ENCODE results near the gene ADCY7.
A peak's percentile ranks its signal among the peaks of the same experiment; 100 is the strongest.

The ADCY7 gene

GRCh38 chr16:50281391-50282009, 15.1 kb downstream of the ADCY7 start:
- Histone ChIP-seq H3K4me3 (ENCODE audit: low read length) (no peak overlapping the region), H3K9me3 (ENCODE audit: control insufficient read depth, low read length) (no peaks in the 10 kb centered on the region), H3K36me3 (ENCODE audit: control insufficient read depth, insufficient read depth, low read length) (no peaks in the 10 kb centered on the region), H3K9ac (ENCODE audit: low read length) (no peak overlapping the region), H3K4me1 (ENCODE audit: control insufficient read depth, insufficient read depth, low read length) (peaks cover 26% of the 10 kb centered on the region), H3K27me3 (ENCODE audit: control insufficient read depth, insufficient read depth, low read length) (no peaks in the 10 kb centered on the region)

GRCh38 chr16:50282010-50282538, 15.7 kb downstream of the ADCY7 start:
- H3K9ac ChIP-seq (ENCODE audit: low read length), result no peak overlapping the region
- no peaks in the 10 kb centered on the region for H3K27me3 ChIP-seq (ENCODE audit: control insufficient read depth, insufficient read depth, low read length)
- H3K9me3 ChIP-seq (ENCODE audit: control insufficient read depth, low read length), result no peaks in the 10 kb centered on the region
- peaks cover 26% of the 10 kb centered on the region for H3K4me1 ChIP-seq (ENCODE audit: control insufficient read depth, insufficient read depth, low read length)
- no peak overlapping the region for H3K4me3 ChIP-seq (ENCODE audit: low read length)
- H3K36me3 ChIP-seq (ENCODE audit: control insufficient read depth, insufficient read depth, low read length), result no peaks in the 10 kb centered on the region

DNA sequence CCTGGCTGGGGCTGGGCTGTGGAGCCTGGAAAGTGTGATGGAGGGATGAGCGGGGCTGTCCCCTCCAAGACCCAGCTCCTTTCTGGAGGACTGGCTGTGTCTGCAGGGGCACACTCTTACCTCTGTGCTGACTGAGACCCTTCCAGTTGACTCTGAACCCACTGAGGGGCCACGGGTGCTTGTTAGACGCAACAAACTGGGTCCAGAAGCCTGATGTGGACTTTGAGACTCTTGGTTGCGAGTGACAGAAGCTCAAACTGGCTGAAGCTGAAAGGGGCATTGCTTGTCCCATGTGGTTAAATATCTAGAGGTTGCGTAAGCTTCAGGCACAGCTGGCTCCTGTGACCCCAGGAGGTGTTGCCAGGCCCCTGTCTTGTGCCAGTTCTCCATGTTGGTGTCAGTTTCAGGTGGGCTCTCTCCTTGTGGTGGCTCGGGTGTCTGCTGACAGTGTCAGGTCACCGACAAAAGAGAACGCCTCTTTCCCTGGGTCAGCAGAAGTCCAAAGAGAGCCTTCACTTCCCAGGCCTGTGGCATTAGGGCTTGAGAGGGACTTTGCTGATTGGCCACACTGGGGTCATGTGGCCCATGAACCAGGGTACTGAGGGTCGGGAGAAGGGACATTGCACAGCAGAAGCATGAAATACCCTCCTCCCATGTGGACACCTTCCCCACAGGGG, 16.7 kb downstream of the ADCY7 start:
- Histone ChIP-seq H3K27me3 (ENCODE audit: control insufficient read depth, insufficient read depth, low read length) (no peaks in the 10 kb centered on the region), H3K36me3 (ENCODE audit: control insufficient read depth, insufficient read depth, low read length) (no peaks in the 10 kb centered on the region), H3K4me3 (ENCODE audit: low read length) (no peak overlapping the region), H3K9ac (ENCODE audit: low read length) (no peak overlapping the region), H3K4me1 (ENCODE audit: control insufficient read depth, insufficient read depth, low read length) (peaks cover 26% of the 10 kb centered on the region), H3K9me3 (ENCODE audit: control insufficient read depth, low read length) (no peaks in the 10 kb centered on the region)

- Histone ChIP-seq H3K9ac (ENCODE audit: low read length) (peak overlapping the region; percentile 18), H3K36me3 (ENCODE audit: control insufficient read depth, insufficient read depth, low read length) (no peaks in the 10 kb centered on the region), H3K27me3 (ENCODE audit: control insufficient read depth, insufficient read depth, low read length) (no peaks in the 10 kb centered on the region), H3K4me3 (ENCODE audit: low read length) (no peak overlapping the region), H3K4me1 (ENCODE audit: control insufficient read depth, insufficient read depth, low read length) (peaks cover 21% of the 10 kb centered on the region), H3K9me3 (ENCODE audit: control insufficient read depth, low read length) (no peaks in the 10 kb centered on the region)
Observed at GRCh38 chr16:50284131-50284911, 18.0 kb downstream of the ADCY7 start.

- H3K36me3 ChIP-seq (ENCODE audit: control insufficient read depth, insufficient read depth, low read length), result no peaks in the 10 kb centered on the region
- H3K9ac ChIP-seq (ENCODE audit: low read length), result no peak overlapping the region
- H3K27me3 ChIP-seq (ENCODE audit: control insufficient read depth, insufficient read depth, low read length), result no peaks in the 10 kb centered on the region
- H3K4me1 ChIP-seq (ENCODE audit: control insufficient read depth, insufficient read depth, low read length), result peaks cover 17% of the 10 kb centered on the region
- no peak overlapping the region for H3K4me3 ChIP-seq (ENCODE audit: low read length)
- H3K9me3 ChIP-seq (ENCODE audit: control insufficient read depth, low read length), result no peaks in the 10 kb centered on the region
Observed at GRCh38 chr16:50285406-50286003, 19.2 kb downstream of the ADCY7 start.

DNA sequence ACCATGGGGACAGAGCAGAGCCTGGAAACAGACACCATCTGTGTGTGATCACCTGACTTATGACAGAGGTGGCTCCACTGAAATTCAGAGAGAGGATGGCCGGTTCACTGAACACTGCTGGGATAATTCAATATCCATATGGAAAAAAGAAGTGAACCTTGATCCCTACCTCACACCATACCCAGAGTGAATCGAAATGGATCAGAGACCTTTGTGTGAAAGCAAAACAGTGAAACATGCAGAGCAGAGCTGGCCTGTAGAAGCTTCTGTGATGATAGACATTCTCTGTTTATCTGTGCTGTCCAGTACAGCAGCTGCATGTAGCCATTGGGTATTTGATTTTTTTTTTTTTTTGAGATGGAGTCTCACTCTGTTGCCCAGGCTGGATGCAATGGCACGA, 20.3 kb downstream of the ADCY7 start:
- no peaks in the 10 kb centered on the region for H3K36me3 ChIP-seq (ENCODE audit: control insufficient read depth, insufficient read depth, low read length)
- H3K4me3 ChIP-seq (ENCODE audit: low read length), result no peak overlapping the region
- no peak overlapping the region for H3K9ac ChIP-seq (ENCODE audit: low read length)
- peaks cover 17% of the 10 kb centered on the region for H3K4me1 ChIP-seq (ENCODE audit: control insufficient read depth, insufficient read depth, low read length)
- no peaks in the 10 kb centered on the region for H3K27me3 ChIP-seq (ENCODE audit: control insufficient read depth, insufficient read depth, low read length)
- no peaks in the 10 kb centered on the region for H3K9me3 ChIP-seq (ENCODE audit: control insufficient read depth, low read length)

DNA sequence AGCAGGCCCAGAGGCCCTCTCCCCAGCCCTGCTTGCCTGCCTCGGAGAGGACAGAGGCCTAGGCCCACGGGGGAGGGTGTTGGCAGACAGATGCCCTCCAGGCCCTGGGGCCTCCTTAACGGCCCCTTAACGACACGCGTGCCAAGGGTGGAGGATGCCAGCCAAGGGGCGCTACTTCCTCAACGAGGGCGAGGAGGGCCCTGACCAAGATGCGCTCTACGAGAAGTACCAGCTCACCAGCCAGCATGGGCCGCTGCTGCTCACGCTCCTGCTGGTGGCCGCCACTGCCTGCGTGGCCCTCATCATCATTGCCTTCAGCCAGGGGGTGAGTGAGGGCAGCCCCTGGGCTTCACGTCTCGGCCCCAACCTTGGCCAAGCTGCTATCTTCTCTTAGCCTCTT, 21.7 kb downstream of the ADCY7 start:
- Histone ChIP-seq H3K4me3 (ENCODE audit: low read length) (no peak overlapping the region), H3K9ac (ENCODE audit: low read length) (no peak overlapping the region), H3K36me3 (ENCODE audit: control insufficient read depth, insufficient read depth, low read length) (no peaks in the 10 kb centered on the region), H3K4me1 (ENCODE audit: control insufficient read depth, insufficient read depth, low read length) (peaks cover 17% of the 10 kb centered on the region), H3K27me3 (ENCODE audit: control insufficient read depth, insufficient read depth, low read length) (no peaks in the 10 kb centered on the region), H3K9me3 (ENCODE audit: control insufficient read depth, low read length) (no peaks in the 10 kb centered on the region)

GRCh38 chr16:50288920-50289319, 22.6 kb downstream of the ADCY7 start:
- Histone ChIP-seq H3K27me3 (ENCODE audit: control insufficient read depth, insufficient read depth, low read length) (no peaks in the 10 kb centered on the region), H3K36me3 (ENCODE audit: control insufficient read depth, insufficient read depth, low read length) (no peaks in the 10 kb centered on the region), H3K9me3 (ENCODE audit: control insufficient read depth, low read length) (no peaks in the 10 kb centered on the region), H3K4me3 (ENCODE audit: low read length) (no peak overlapping the region), H3K9ac (ENCODE audit: low read length) (no peak overlapping the region), H3K4me1 (ENCODE audit: control insufficient read depth, insufficient read depth, low read length) (peaks cover 10% of the 10 kb centered on the region)

- no peaks in the 10 kb centered on the region for H3K27me3 ChIP-seq (ENCODE audit: control insufficient read depth, insufficient read depth, low read length)
- H3K4me1 ChIP-seq (ENCODE audit: control insufficient read depth, insufficient read depth, low read length), result no peaks in the 10 kb centered on the region
- no peaks in the 10 kb centered on the region for H3K9me3 ChIP-seq (ENCODE audit: control insufficient read depth, low read length)
- no peak overlapping the region for H3K9ac ChIP-seq (ENCODE audit: low read length)
- no peaks in the 10 kb centered on the region for H3K36me3 ChIP-seq (ENCODE audit: control insufficient read depth, insufficient read depth, low read length)
- no peak overlapping the region for H3K4me3 ChIP-seq (ENCODE audit: low read length)
Observed at GRCh38 chr16:50289950-50290764, 23.8 kb downstream of the ADCY7 start.

GRCh38 chr16:50290856-50291255, 24.5 kb downstream of the ADCY7 start:
- Histone ChIP-seq H3K9ac (ENCODE audit: low read length) (no peak overlapping the region), H3K27me3 (ENCODE audit: control insufficient read depth, insufficient read depth, low read length) (no peaks in the 10 kb centered on the region), H3K4me1 (ENCODE audit: control insufficient read depth, insufficient read depth, low read length) (no peaks in the 10 kb centered on the region), H3K9me3 (ENCODE audit: control insufficient read depth, low read length) (no peaks in the 10 kb centered on the region), H3K4me3 (ENCODE audit: low read length) (no peak overlapping the region), H3K36me3 (ENCODE audit: control insufficient read depth, insufficient read depth, low read length) (no peaks in the 10 kb centered on the region)

DNA sequence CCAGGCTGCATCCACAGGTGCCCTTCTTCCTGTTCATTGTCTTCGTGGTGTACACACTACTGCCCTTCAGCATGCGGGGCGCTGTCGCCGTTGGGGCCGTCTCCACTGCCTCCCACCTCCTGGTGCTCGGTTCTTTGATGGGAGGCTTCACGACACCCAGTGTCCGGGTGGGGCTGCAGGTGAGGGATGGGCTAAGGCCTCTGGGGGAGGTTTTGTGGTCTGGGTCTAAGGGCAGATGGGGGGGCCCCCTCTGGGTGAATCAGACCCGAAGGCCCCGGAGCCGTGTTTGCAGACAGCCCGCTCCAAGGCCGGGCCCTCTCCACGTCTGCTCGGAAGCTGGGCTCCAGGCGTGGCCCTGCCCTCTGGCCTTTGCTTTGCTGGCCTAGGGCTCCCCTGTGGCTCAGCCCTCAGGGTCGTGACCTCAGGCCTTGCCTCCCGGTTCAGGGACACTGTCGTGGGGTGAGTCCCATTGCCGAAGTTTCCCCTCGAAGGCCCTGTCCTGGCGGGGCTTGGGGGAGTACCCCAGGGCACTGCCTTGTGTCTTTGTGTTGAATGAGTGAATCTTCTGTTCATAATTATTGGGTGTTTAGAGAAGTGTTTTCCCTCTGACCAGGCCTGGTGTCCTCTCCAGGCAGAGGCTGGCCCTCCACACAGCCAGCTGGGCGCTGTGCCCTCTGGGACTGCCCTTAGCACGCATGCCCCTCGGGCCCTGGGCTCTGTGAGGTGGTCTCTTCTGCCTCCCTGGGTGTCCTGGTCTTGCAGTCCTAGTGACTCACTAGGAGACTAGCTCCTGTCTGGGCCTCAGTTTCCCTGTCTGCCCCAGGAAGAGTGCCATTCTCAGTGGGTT, 25.6 kb downstream of the ADCY7 start:
- no peaks in the 10 kb centered on the region for H3K9me3 ChIP-seq (ENCODE audit: control insufficient read depth, low read length)
- no peak overlapping the region for H3K9ac ChIP-seq (ENCODE audit: low read length)
- no peaks in the 10 kb centered on the region for H3K4me1 ChIP-seq (ENCODE audit: control insufficient read depth, insufficient read depth, low read length)
- no peak overlapping the region for H3K4me3 ChIP-seq (ENCODE audit: low read length)
- H3K36me3 ChIP-seq (ENCODE audit: control insufficient read depth, insufficient read depth, low read length), result no peaks in the 10 kb centered on the region
- H3K27me3 ChIP-seq (ENCODE audit: control insufficient read depth, insufficient read depth, low read length), result no peaks in the 10 kb centered on the region
